Hepatocyte (in vitro differentiated cells): Measurements from ENCODE around the gene SLC27A4. TPM values are rescaled to one million over a fixed set of nuclear protein-coding genes. Genes with fewer than 3 reads are reported as not detected.
A peak's percentile ranks its signal among the peaks of the same experiment; 100 is the strongest.

Source experiments
- DNase-seq: peaks from one replicate; pipeline ENCODE4 v3.0.0-alpha.2; 2016; ENCODE audit warnings: low spot score
- H2AFZ ChIP-seq: fragments of 200-600 bp; sonication (generic); 2 replicates; pipeline ENCODE4 v1.6.0; 2016; ENCODE audit warnings: antibody characterized with exemption, mild to moderate bottlenecking
- H3K27ac ChIP-seq: fragments of 200-600 bp; sonication (generic); 2 replicates; pipeline ENCODE4 v1.5.1; 2016; ENCODE audit warnings: mild to moderate bottlenecking
- H3K27me3 ChIP-seq: fragments of 200-600 bp; sonication (generic); 2 replicates; pipeline ENCODE4 v1.6.1; 2016
- H3K36me3 ChIP-seq: fragments of 200-600 bp; sonication (generic); replicated peaks from 2 replicates; pipeline ENCODE4 v1.5.1; 2016; ENCODE audit warnings: low read depth; ENCODE audit not compliant: insufficient read depth
- H3K4me1 ChIP-seq: fragments of 200-600 bp; sonication (generic); 2 replicates; pipeline ENCODE4 v1.5.1; 2016; ENCODE audit warnings: mild to moderate bottlenecking, moderate library complexity; ENCODE audit not compliant: insufficient read depth
- H3K4me2 ChIP-seq: fragments of 200-600 bp; sonication (generic); 2 replicates; pipeline ENCODE4 v1.6.0; 2016
- H3K4me3 ChIP-seq: fragments of 200-600 bp; sonication (generic); 2 replicates; pipeline ENCODE4 v1.5.1; 2016; ENCODE audit warnings: mild to moderate bottlenecking
- H3K79me2 ChIP-seq: fragments of 200-600 bp; sonication (generic); 2 replicates; pipeline ENCODE4 v1.6.0; 2017; ENCODE audit warnings: mild to moderate bottlenecking
- H3K9me2 ChIP-seq: fragments of 200-600 bp; sonication (generic); replicated peaks from 2 replicates; pipeline ENCODE4 v1.6.0; 2017; ENCODE audit warnings: mild to moderate bottlenecking; ENCODE audit not compliant: insufficient read depth
- H3K9me3 ChIP-seq: fragments of 200-600 bp; sonication (generic); 2 replicates; pipeline ENCODE4 v1.5.1; 2016; ENCODE audit warnings: low read depth, mild to moderate bottlenecking
- H4K20me1 ChIP-seq: fragments of 200-600 bp; sonication (generic); 2 replicates; pipeline ENCODE4 v1.6.0; 2016; ENCODE audit warnings: mild to moderate bottlenecking; ENCODE audit not compliant: insufficient read depth, poor library complexity, severe bottlenecking
- CTCF ChIP-seq: fragments of 200-600 bp; sonication (generic); IDR thresholded peaks from 2 replicates; pipeline ENCODE4 v1.5.1; 2016; ENCODE audit warnings: antibody characterized with exemption, mild to moderate bottlenecking; ENCODE audit not compliant: poor library complexity
- EZH2 ChIP-seq: fragments of 200-600 bp; sonication (generic); IDR thresholded peaks from 2 replicates; pipeline ENCODE4 v1.6.1; 2016; ENCODE audit warnings: antibody characterized with exemption, mild to moderate bottlenecking, borderline replicate concordance
- EZH2phosphoT487 ChIP-seq: fragments of 200-600 bp; sonication (generic); IDR thresholded peaks from one replicate; pipeline ENCODE4 v1.6.1; 2018; ENCODE audit warnings: antibody characterized with exemption, mild to moderate bottlenecking, low read depth, moderate library complexity; ENCODE audit not compliant: unreplicated experiment, severe bottlenecking
- WGBS: methylation state at CpG from one replicate; pipeline ENCODE4 v1.1.6; 2016; ENCODE audit warnings: low lambda C conversion rate; ENCODE audit errors: missing lambda C conversion rate; 5-methylcytosine and 5-hydroxymethylcytosine counted together
- polyA plus RNA-seq: library from polyadenylated mRNA; unstranded; fragments of >200 nt; fragmentation: Nextera tagmentation; extraction: Ambion mirVana; gene quantifications from 2 replicates; pipeline ENCODE4 v1.2.1, GENCODE V29; 2016
- total RNA-seq: library from RNA; depleted of rRNA; stranded (reverse); fragments of >200 nt; gene quantifications from 2 replicates; pipeline ENCODE4 v1.2.3, GENCODE V29; 2014

The SLC27A4 gene
- total and polyA plus RNA-seq, 2 experiments from 2014 or later: 21.9 to 23.4 TPM

GRCh38 chr9:128362774-128363173 is 22.4 kb downstream of the SLC27A4 start:
- Histone ChIP-seq H3K9me2 (no peaks in the 10 kb centered on the region), H4K20me1 (no peaks in the 10 kb centered on the region), H3K4me3 (no peak overlapping the region), H3K9me3 (no peaks in the 10 kb centered on the region), H3K27me3 (no peaks in the 10 kb centered on the region), H2AFZ (no peak overlapping the region), H3K27ac (peak overlapping the region; percentile 53), H3K4me2 (peak overlapping the region; percentile 82), H3K4me1 (peaks cover 22% of the 10 kb centered on the region), H3K79me2 (no peaks in the 10 kb centered on the region), H3K36me3 (no peaks in the 10 kb centered on the region)
- TF ChIP-seq CTCF (no peak), EZH2 (no peak), EZH2phosphoT487 (no peak)
- DNase-seq: no peak
- 95% methylated on average over 3 of the region's 3 CpGs for WGBS

GRCh38 chr9:128365525-128365924 is 25.2 kb downstream of the SLC27A4 start:
- Histone ChIP-seq H3K4me3 (no peak overlapping the region), H3K36me3 (no peaks in the 10 kb centered on the region), H3K27ac (peak overlapping the region; percentile 64), H3K79me2 (peaks cover 10% of the 10 kb centered on the region), H3K4me2 (peak overlapping the region; percentile 74), H4K20me1 (no peaks in the 10 kb centered on the region), H3K9me3 (no peaks in the 10 kb centered on the region), H3K9me2 (no peaks in the 10 kb centered on the region), H3K4me1 (peaks cover 29% of the 10 kb centered on the region), H3K27me3 (no peaks in the 10 kb centered on the region), H2AFZ (peak overlapping the region; percentile 80)
- 84% methylated on average over 4 of the region's 4 CpGs for WGBS
- TF ChIP-seq EZH2phosphoT487: no peak
- no peak for TF ChIP-seq CTCF
- no peak for TF ChIP-seq EZH2
- no peak for DNase-seq

GRCh38 chr9:128369024-128369706 is 28.8 kb downstream of the SLC27A4 start:
- no peaks in the 10 kb centered on the region for H3K9me2 ChIP-seq
- H3K27ac ChIP-seq: peak overlapping the region; percentile 93
- H4K20me1 ChIP-seq: no peaks in the 10 kb centered on the region
- peaks cover 37% of the 10 kb centered on the region for H3K79me2 ChIP-seq
- no peak overlapping the region for H3K4me2 ChIP-seq
- H2AFZ ChIP-seq: no peak overlapping the region
- no peak overlapping the region for H3K4me3 ChIP-seq
- 94% methylated on average over 9 of the region's 9 CpGs for WGBS
- no peak for DNase-seq
- H3K36me3 ChIP-seq: no peaks in the 10 kb centered on the region
- no peaks in the 10 kb centered on the region for H3K27me3 ChIP-seq
- peaks cover 18% of the 10 kb centered on the region for H3K4me1 ChIP-seq
- TF ChIP-seq EZH2phosphoT487 (no peak), CTCF (no peak), EZH2 (no peak)
- H3K9me3 ChIP-seq: no peaks in the 10 kb centered on the region
